Breast epithelium (tissue), 4 donors: ENCODE results near the gene TSR1. TPM values are rescaled to one million over a fixed set of nuclear protein-coding genes. Genes with fewer than 3 reads are reported as not detected.

Experiments
- DNase-seq, 2 donors: peaks; one replicate each; pipeline ENCODE4 v3.0.0-alpha.2; 2019; ENCODE audit warnings: low spot score in 2 of 2
- H3K27ac ChIP-seq, 2 donors: fragments of 200-600 bp; sonication (generic) in 1 of 2; one replicate each; pipeline ENCODE4 v1.5.1; 2016 to 2019; ENCODE audit warnings: mild to moderate bottlenecking in 1 of 2
- H3K27me3 ChIP-seq, 2 donors: fragments of 200-600 bp; sonication (generic) in 1 of 2; one replicate each; pipeline versions ENCODE4 v1.5.1 to v1.6.0; 2017 to 2019; ENCODE audit warnings: control low read depth in 1 of 2, mild to moderate bottlenecking in 1 of 2
- H3K36me3 ChIP-seq: fragments of 200-600 bp; one replicate; pipeline ENCODE4 v1.5.1; 2019
- H3K4me1 ChIP-seq, 2 donors: fragments of 200-600 bp; sonication (generic); one replicate each; pipeline ENCODE4 v1.5.1; 2016 to 2019; ENCODE audit warnings: control low read depth in 1 of 2
- H3K4me3 ChIP-seq, 3 donors: fragments of 200-600 bp; sonication (generic); 1 replicate in 2 of 3; 2 replicates in 1 of 3; pipeline ENCODE4 v1.5.1; 2016 to 2019; ENCODE audit warnings: mild to moderate bottlenecking in 3 of 3, moderate library complexity in 2 of 3
- H3K9me3 ChIP-seq, 2 donors: fragments of 200-600 bp; sonication (generic) in 1 of 2; one replicate each; pipeline ENCODE4 v1.5.1; 2016 to 2019; ENCODE audit warnings: control low read depth in 1 of 2
- POLR2A ChIP-seq: fragments of 450-650 bp; IDR thresholded peaks from one replicate; pipeline ENCODE4 v1.6.1; 2016; ENCODE audit warnings: antibody characterized with exemption, mild to moderate bottlenecking, moderate library complexity
- POLR2AphosphoS5 ChIP-seq, 3 donors: sonication (generic); formaldehyde crosslinking; IDR thresholded peaks; one replicate each; pipeline ENCODE4 v1.6.1; 2017; ENCODE audit warnings: antibody characterized with exemption in 3 of 3
- intact Hi-C: fragments of 100-400 bp; cut with DNase I; formaldehyde crosslinking; loops from one replicate; pipeline ENCODE4 v1.15.1; 2023; ENCODE audit warnings: low total_unique reads
- total RNA-seq, 3 donors: library from RNA; depleted of rRNA; stranded (reverse); fragments of >200 nt; gene quantifications; one replicate each; pipeline ENCODE4 v1.1.0, GENCODE V29; 2016
- TF ChIP-seq, protein P1 (sequence below), 3 donors: fragments of 450-650 bp; IDR thresholded peaks; one replicate each; pipeline ENCODE4 v1.5.1; 2016 to 2017; ENCODE audit warnings: antibody characterized with exemption in 3 of 3, mild to moderate bottlenecking in 3 of 3, moderate library complexity in 3 of 3

TSR1 gene
- total RNA-seq, 3 donors from 2014 or later = 28.8 to 43.6 (median 43.0) TPM

DNA sequence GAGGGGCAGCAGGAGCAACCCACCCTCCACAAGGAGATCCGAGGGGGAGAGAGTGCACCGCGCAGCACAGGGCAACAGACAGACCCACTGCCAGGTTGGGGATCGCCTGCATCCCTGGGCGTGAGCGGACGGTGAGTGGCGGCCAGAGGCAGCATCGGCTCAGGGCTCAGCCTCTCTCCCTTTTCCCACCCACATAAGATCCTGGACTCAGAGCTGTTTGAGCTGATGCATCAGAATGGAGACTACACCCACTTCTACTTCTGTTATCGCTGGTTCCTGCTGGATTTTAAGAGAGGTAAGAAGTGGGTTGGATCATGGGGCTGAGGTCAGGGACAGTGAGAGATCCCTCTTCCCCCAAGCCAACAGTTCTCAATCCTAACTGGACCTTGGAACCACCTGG is 41.4 kb upstream of the TSR1 start:
- peak overlapping the region; percentile 19 to 21 for H3K27ac ChIP-seq
- TF ChIP-seq, protein P1, sequence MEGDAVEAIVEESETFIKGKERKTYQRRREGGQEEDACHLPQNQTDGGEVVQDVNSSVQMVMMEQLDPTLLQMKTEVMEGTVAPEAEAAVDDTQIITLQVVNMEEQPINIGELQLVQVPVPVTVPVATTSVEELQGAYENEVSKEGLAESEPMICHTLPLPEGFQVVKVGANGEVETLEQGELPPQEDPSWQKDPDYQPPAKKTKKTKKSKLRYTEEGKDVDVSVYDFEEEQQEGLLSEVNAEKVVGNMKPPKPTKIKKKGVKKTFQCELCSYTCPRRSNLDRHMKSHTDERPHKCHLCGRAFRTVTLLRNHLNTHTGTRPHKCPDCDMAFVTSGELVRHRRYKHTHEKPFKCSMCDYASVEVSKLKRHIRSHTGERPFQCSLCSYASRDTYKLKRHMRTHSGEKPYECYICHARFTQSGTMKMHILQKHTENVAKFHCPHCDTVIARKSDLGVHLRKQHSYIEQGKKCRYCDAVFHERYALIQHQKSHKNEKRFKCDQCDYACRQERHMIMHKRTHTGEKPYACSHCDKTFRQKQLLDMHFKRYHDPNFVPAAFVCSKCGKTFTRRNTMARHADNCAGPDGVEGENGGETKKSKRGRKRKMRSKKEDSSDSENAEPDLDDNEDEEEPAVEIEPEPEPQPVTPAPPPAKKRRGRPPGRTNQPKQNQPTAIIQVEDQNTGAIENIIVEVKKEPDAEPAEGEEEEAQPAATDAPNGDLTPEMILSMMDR (IDR thresholded peaks at IDR 0.05) = no peak
- TF ChIP-seq POLR2AphosphoS5 (IDR thresholded peaks at IDR 0.05) = no peak
- TF ChIP-seq POLR2A = no peak
- peak overlapping the region in 1 of 3 donors; percentile 53 for H3K4me3 ChIP-seq
- DNase-seq = no peak
- no peaks in the 10 kb centered on the region for H3K36me3 ChIP-seq
- H3K9me3 ChIP-seq = no peaks in the 10 kb centered on the region
- intact Hi-C loops = no loop called here
- H3K4me1 ChIP-seq = peaks cover 0 to 11% of the 10 kb centered on the region in 2 donors
- no peaks in the 10 kb centered on the region for H3K27me3 ChIP-seq

DNA sequence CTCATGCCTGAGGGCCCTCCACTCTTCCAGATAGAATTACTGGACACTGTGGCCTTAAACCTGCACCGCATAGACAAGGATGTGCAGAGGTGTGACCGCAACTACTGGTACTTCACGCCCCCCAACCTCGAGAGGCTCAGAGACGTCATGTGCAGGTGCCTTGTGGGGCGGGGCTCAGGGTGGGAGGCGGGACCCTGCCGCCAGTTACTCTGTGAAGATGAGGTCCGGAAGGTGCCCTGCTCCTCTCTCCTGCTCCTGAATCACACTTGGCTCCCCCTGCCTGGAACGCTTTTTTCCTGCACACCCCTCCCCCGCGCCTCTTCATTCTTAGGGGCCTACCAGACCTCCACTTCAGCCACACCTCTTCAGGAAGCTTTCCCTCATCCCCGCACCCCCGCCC is 39.9 kb upstream of the TSR1 start:
- DNase-seq = no peak
- H3K4me1 ChIP-seq = peaks cover 0 to 7% of the 10 kb centered on the region in 2 donors
- H3K36me3 ChIP-seq = no peaks in the 10 kb centered on the region
- H3K9me3 ChIP-seq = no peaks in the 10 kb centered on the region
- H3K27me3 ChIP-seq = no peaks in the 10 kb centered on the region
- intact Hi-C loops = no loop called here
- TF ChIP-seq POLR2AphosphoS5 (IDR thresholded peaks at IDR 0.05) = no peak
- no peak for TF ChIP-seq POLR2A
- TF ChIP-seq, protein P1 (IDR thresholded peaks at IDR 0.05) = no peak
- H3K27ac ChIP-seq = peak overlapping the region; percentile 84 to 88
- H3K4me3 ChIP-seq = peak overlapping the region in 2 of 3 donors; percentile 53 to 59

GRCh38 chr17:2375406-2375805 is 39.1 kb upstream of the TSR1 start:
- Histone ChIP-seq H3K9me3 (no peaks in the 10 kb centered on the region), H3K4me3 (peak overlapping the region in 2 of 3 donors; percentile 53 to 59), H3K4me1 (peaks cover 0 to 7% of the 10 kb centered on the region in 2 donors), H3K27me3 (no peaks in the 10 kb centered on the region), H3K27ac (peak overlapping the region; percentile 84 to 88), H3K36me3 (no peaks in the 10 kb centered on the region)
- DNase-seq = no peak
- TF ChIP-seq POLR2A (no peak), POLR2AphosphoS5 (IDR thresholded peaks at IDR 0.05) (no peak)
- TF ChIP-seq, protein P1 (IDR thresholded peaks at IDR 0.05) = no peak
- intact Hi-C loops = no loop called here

- no peaks in the 10 kb centered on the region for H3K9me3 ChIP-seq
- TF ChIP-seq, protein P1 (IDR thresholded peaks at IDR 0.05) = no peak
- peak in 1 of 3 donors; percentile 7 for TF ChIP-seq POLR2AphosphoS5 (IDR thresholded peaks at IDR 0.05)
- no peak for TF ChIP-seq POLR2A
- peak in 1 of 2 donors; percentile 74 for DNase-seq
- no peaks in the 10 kb centered on the region for H3K36me3 ChIP-seq
- intact Hi-C loops = no loop called here
- H3K4me3 ChIP-seq = peak overlapping the region in 2 of 3 donors; percentile 53 to 59
- peaks cover 0 to 7% of the 10 kb centered on the region in 2 donors for H3K4me1 ChIP-seq
- H3K27ac ChIP-seq = peak overlapping the region; percentile 84 to 88
- H3K27me3 ChIP-seq = no peaks in the 10 kb centered on the region
These were observed 38.5 kb upstream of the TSR1 start for GRCh38 chr17:2374549-2375285.

DNA sequence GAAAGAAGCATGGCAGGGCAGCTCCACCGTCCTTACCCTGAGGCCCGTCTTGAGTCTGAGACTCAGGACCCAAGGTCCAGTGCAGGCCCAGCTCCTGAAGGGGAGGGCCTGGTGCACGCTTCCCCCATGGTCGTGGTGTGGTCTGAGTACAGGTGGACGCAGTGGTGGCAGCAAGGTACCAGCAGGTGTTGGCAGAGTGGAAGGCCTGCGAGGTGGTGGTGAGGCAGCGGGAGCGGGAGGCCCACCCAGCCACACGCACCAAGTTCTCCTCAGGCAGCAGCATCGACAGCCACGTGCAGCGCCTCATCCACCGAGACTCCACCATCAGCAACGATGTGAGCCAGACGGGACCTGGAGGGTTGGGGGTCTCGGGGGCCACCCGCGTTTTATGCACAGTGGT is 36.9 kb upstream of the TSR1 start:
- Histone ChIP-seq H3K4me1 (peaks cover 0 to 7% of the 10 kb centered on the region in 2 donors), H3K4me3 (no peak overlapping the region), H3K9me3 (no peaks in the 10 kb centered on the region), H3K27me3 (no peaks in the 10 kb centered on the region), H3K36me3 (no peaks in the 10 kb centered on the region), H3K27ac (peak overlapping the region; percentile 84 to 88)
- intact Hi-C loops = no loop called here
- DNase-seq = no peak
- TF ChIP-seq POLR2A (no peak), POLR2AphosphoS5 (IDR thresholded peaks at IDR 0.05) (no peak)
- TF ChIP-seq, protein P1 (IDR thresholded peaks at IDR 0.05) = no peak
